Measurements from ENCODE around the gene PITPNM2. TPM values are rescaled to one million over a fixed set of nuclear protein-coding genes. Genes with fewer than 3 reads are reported as not detected.

PITPNM2 gene
- total RNA-seq, 2 experiments from 2014 or later = 0.42 to 0.73 TPM

DNA sequence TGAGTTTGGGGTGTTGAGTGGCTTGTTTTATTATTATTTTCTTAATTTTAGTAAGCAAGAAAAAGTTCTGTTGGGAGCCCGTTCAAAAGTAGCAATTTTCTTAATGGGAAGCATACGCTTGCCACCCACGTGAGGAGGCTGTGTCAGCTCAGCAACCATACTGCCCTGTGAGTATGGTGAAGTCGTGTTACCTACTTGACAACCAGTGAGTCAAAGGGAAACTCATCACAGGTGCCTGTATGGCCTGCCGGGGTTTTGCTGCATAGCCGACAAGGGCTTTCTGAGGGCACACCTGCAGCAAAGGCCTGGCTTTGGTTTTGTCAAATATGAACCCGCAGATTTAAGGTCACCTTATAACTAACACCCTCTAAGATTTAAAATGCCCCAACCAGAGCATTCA, 31.1 kb downstream of the PITPNM2 start:
- no TSS peak for BruUV-seq (replicated peaks)
- H4K20me1 ChIP-seq (ENCODE audit: insufficient read depth, low read length) = no peaks in the 10 kb centered on the region
- H3K4me2 ChIP-seq (ENCODE audit: low read length) = no peak overlapping the region
- no peak overlapping the region for H3K4me3 ChIP-seq (ENCODE audit: low read depth, low read length, poor library complexity, severe bottlenecking)
- CTCF ChIA-PET (ENCODE audit: unreplicated experiment) = no interaction called here
- no peaks in the 10 kb centered on the region for H3K36me3 ChIP-seq (ENCODE audit: insufficient read depth, low read length)
- intact Hi-C loops (cut with micrococcal nuclease; ENCODE audit: unreplicated experiment) = no loop called here
- no peaks in the 10 kb centered on the region for H3K79me2 ChIP-seq (ENCODE audit: insufficient read depth, low read depth, low read length)
- H3K27ac ChIP-seq (ENCODE audit: low read depth, low read length, poor library complexity, severe bottlenecking) = no peak overlapping the region
- DNase-seq (ENCODE audit: low spot score) = no peak
- H3K9me3 ChIP-seq (ENCODE audit: low read length) = no peaks in the 10 kb centered on the region
- no peak overlapping the region for H2AFZ ChIP-seq (ENCODE audit: low read length)
- H3K9me2 ChIP-seq (ENCODE audit: insufficient read depth, low read length) = no peaks in the 10 kb centered on the region
- POLR2A ChIA-PET = interaction anchor here (0.6 kb wide), 1 partner anchor 76 kb away, joined by 3 read pairs; no protein-coding TSS in a partner anchor
- TF ChIP-seq, protein P1, sequence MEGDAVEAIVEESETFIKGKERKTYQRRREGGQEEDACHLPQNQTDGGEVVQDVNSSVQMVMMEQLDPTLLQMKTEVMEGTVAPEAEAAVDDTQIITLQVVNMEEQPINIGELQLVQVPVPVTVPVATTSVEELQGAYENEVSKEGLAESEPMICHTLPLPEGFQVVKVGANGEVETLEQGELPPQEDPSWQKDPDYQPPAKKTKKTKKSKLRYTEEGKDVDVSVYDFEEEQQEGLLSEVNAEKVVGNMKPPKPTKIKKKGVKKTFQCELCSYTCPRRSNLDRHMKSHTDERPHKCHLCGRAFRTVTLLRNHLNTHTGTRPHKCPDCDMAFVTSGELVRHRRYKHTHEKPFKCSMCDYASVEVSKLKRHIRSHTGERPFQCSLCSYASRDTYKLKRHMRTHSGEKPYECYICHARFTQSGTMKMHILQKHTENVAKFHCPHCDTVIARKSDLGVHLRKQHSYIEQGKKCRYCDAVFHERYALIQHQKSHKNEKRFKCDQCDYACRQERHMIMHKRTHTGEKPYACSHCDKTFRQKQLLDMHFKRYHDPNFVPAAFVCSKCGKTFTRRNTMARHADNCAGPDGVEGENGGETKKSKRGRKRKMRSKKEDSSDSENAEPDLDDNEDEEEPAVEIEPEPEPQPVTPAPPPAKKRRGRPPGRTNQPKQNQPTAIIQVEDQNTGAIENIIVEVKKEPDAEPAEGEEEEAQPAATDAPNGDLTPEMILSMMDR (conservative IDR thresholded peaks at IDR 0.05; ENCODE audit: low read length) = no peak
- TF ChIP-seq EZH2phosphoT487 (IDR thresholded peaks at IDR 0.05; ENCODE audit: borderline replicate concordance, low read depth, low read length) = no peak
- H3K4me1 ChIP-seq (ENCODE audit: insufficient read depth, low read length, poor library complexity, severe bottlenecking) = no peaks in the 10 kb centered on the region

DNA sequence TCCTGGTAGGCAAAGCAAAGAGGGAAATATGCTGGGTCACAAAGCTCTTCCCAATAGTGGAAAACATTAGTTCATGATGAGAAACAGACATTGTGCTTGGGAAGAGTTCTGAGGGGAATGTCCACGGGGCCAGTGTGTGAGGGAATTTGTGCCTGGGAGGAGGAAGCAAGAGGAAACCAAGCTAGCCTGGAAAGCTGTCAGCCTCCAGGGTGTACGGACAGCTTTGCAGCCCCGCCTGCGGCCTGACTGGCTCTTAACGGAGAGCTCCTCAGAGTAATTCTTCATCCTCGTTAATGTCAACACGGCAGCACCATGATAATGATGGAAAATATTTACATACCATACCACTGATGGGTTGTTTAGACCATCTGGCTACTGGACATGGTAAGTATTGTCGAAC, 32.4 kb downstream of the PITPNM2 start:
- intact Hi-C loops (cut with micrococcal nuclease; ENCODE audit: unreplicated experiment) = no loop called here
- Histone ChIP-seq H2AFZ (ENCODE audit: low read length) (no peak overlapping the region), H3K4me2 (ENCODE audit: low read length) (no peak overlapping the region), H3K9me3 (ENCODE audit: low read length) (no peaks in the 10 kb centered on the region), H3K27ac (ENCODE audit: low read depth, low read length, poor library complexity, severe bottlenecking) (no peak overlapping the region), H3K9me2 (ENCODE audit: insufficient read depth, low read length) (no peaks in the 10 kb centered on the region), H3K79me2 (ENCODE audit: insufficient read depth, low read depth, low read length) (no peaks in the 10 kb centered on the region), H3K36me3 (ENCODE audit: insufficient read depth, low read length) (no peaks in the 10 kb centered on the region), H4K20me1 (ENCODE audit: insufficient read depth, low read length) (no peaks in the 10 kb centered on the region), H3K4me3 (ENCODE audit: low read depth, low read length, poor library complexity, severe bottlenecking) (no peak overlapping the region), H3K4me1 (ENCODE audit: insufficient read depth, low read length, poor library complexity, severe bottlenecking) (no peaks in the 10 kb centered on the region)
- no peak for DNase-seq (ENCODE audit: low spot score)
- POLR2A ChIA-PET = interaction anchor here (1.1 kb wide), 1 partner anchor 60 kb away, joined by 3 read pairs; no protein-coding TSS in a partner anchor
- CTCF ChIA-PET (ENCODE audit: unreplicated experiment) = no interaction called here
- TF ChIP-seq, protein P1 (conservative IDR thresholded peaks at IDR 0.05; ENCODE audit: low read length) = no peak
- no peak for TF ChIP-seq EZH2phosphoT487 (IDR thresholded peaks at IDR 0.05; ENCODE audit: borderline replicate concordance, low read depth, low read length)
- no TSS peak for BruUV-seq (replicated peaks)

DNA sequence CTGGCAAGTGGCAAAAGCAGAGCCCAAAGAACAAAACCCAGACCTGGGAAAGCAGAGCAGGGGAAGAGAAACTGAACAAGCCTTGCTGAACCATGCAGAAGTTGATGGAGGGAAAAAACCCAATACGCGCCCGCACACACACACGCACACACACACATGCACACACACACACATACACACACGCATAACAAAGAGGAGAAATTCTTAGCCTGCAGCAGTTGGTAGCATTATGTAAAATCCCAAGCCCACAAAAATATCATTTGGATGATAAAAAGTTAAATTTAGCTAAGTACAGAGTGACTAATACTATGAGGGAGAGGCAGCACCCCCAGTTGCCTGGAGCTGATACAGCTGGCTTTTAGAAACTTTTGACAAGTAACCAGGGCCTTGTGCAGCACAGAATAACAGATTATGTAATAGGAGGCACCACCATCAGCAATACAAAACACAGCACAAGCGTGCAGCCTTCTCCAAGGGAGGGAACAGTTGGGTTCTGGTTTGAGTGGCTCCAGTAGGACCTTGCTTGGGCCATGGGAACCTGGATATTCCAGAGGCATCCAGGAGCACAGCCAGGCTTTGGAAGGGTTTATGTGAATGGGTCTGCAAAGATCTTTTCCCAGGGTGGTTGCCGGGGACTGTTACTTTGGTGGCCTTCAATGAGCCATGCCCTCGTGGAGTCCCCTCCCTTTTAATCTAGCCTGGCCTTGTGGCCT, 35.3 kb downstream of the PITPNM2 start:
- DNase-seq (ENCODE audit: low spot score) = no peak
- H3K79me2 ChIP-seq (ENCODE audit: insufficient read depth, low read depth, low read length) = no peaks in the 10 kb centered on the region
- H3K9me2 ChIP-seq (ENCODE audit: insufficient read depth, low read length) = no peaks in the 10 kb centered on the region
- H3K4me2 ChIP-seq (ENCODE audit: low read length) = no peak overlapping the region; the same call in 1 of the 2 replicates
- no peak overlapping the region for H3K4me3 ChIP-seq (ENCODE audit: low read depth, low read length, poor library complexity, severe bottlenecking)
- H3K36me3 ChIP-seq (ENCODE audit: insufficient read depth, low read length) = no peaks in the 10 kb centered on the region
- no peak overlapping the region for H3K27ac ChIP-seq (ENCODE audit: low read depth, low read length, poor library complexity, severe bottlenecking)
- no peaks in the 10 kb centered on the region for H4K20me1 ChIP-seq (ENCODE audit: insufficient read depth, low read length)
- no peak for TF ChIP-seq EZH2phosphoT487 (IDR thresholded peaks at IDR 0.05; ENCODE audit: borderline replicate concordance, low read depth, low read length)
- TF ChIP-seq, protein P1 (conservative IDR thresholded peaks at IDR 0.05; ENCODE audit: low read length) = no peak
- no peaks in the 10 kb centered on the region for H3K9me3 ChIP-seq (ENCODE audit: low read length)
- no TSS peak for BruUV-seq (replicated peaks)
- POLR2A ChIA-PET = interaction anchor here (0.6 kb wide), 1 partner anchor 31 kb away, joined by 3 read pairs; no protein-coding TSS in a partner anchor
- intact Hi-C loops (cut with micrococcal nuclease; ENCODE audit: unreplicated experiment) = no loop called here
- no peaks in the 10 kb centered on the region for H3K4me1 ChIP-seq (ENCODE audit: insufficient read depth, low read length, poor library complexity, severe bottlenecking)
- H2AFZ ChIP-seq (ENCODE audit: low read length) = no peak overlapping the region
- CTCF ChIA-PET (ENCODE audit: unreplicated experiment) = no interaction called here

Measured in OCI-LY7 (cell line).